Tibial artery (tissue), 4 donors: ENCODE results near the gene CCDC78.

ENCODE experiments used
- DNase-seq, 2 donors: peaks; one replicate each; pipeline ENCODE4 v3.0.0-alpha.2; 2019
- H3K27ac ChIP-seq, 2 donors: fragments of 200-600 bp; sonication (generic) in 1 of 2; 1 replicate in 1 of 2; 2 replicates in 1 of 2; pipeline ENCODE4 v1.5.1; 2018 to 2019; ENCODE audit warnings: mild to moderate bottlenecking in 1 of 2
- H3K27me3 ChIP-seq, 2 donors: fragments of 200-600 bp; sonication (generic) in 1 of 2; one replicate each; pipeline versions ENCODE4 v1.5.1 to v1.6.0; 2016 to 2019
- H3K36me3 ChIP-seq, 3 donors: fragments of 200-600 bp; sonication (generic) in 2 of 3; one replicate each; pipeline ENCODE4 v1.5.1; 2016 to 2019; ENCODE audit warnings: mild to moderate bottlenecking in 2 of 3
- H3K4me1 ChIP-seq, 4 donors: fragments of 200-600 bp; sonication (generic) in 2 of 4; 1 replicate in 3 of 4; 2 replicates in 1 of 4; pipeline ENCODE4 v1.5.1; 2016 to 2019
- H3K4me3 ChIP-seq, 2 donors: fragments of 200-600 bp; sonication (generic) in 1 of 2; 1 replicate in 1 of 2; 2 replicates in 1 of 2; pipeline ENCODE4 v1.5.1; 2018 to 2019; ENCODE audit warnings: mild to moderate bottlenecking in 2 of 2
- H3K9me3 ChIP-seq, 3 donors: fragments of 200-600 bp; sonication (generic) in 1 of 3; one replicate each; pipeline ENCODE4 v1.5.1; 2016 to 2019
- CTCF ChIP-seq, 2 experiments: fragments of 200-600 bp in 1 of 2; fragments of 450-650 bp in 1 of 2; IDR thresholded peaks; one replicate each; pipeline ENCODE4 v1.5.1; 2017 to 2019; ENCODE audit warnings: antibody characterized with exemption in 2 of 2, mild to moderate bottlenecking in 1 of 2, moderate library complexity in 1 of 2
- intact Hi-C: fragments of 100-400 bp; cut with DNase I; formaldehyde crosslinking; loops from one replicate; pipeline ENCODE4 v1.15.0; 2023; ENCODE audit warnings: low total_unique reads

Gene CCDC78

DNA sequence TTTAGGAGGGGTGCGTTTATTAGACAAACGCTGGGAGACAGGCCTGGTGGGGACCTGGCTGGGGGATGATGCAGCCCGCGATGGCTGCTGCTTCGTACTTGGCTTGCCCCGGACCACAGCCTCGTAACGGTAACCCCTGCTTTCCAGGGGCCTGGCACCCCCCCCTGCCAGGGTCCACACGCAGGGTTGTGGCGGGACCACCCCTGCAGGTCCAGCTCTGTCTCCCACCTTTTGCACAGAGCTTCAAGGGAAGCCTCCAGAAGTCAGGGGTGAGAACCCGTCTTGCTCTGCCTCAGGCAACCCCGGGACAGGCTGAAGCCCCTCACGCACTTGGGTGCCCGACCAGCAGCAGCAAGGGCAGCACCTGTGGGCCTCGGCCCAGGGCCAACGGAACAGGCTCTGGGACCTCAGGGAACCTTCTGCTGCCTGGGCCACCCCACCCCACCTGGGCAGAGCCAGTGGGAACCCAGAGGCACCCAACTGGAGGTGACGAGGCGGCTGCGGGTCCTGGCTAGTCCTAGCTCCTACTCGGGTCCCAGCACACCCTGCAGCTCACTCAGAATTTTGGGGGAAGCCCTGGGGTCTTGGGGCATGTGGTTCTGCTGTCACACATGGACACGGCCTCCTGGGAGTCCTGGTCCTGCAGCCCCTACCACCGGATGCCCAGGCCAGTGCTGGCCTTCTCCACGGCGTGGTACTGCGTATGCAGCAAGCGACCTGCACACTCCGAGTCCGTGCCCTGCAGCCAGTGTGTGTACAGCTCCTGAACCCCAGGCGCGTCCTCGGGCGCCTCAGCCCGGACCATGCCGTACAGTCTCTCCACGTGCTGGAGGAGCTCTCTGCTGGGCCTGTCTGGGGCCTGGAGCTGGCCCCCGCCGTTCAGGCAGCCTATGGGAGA, 3.8 kb upstream of the CCDC78 start:
- no peak overlapping the region for H3K27ac ChIP-seq
- no peak for TF ChIP-seq CTCF (IDR thresholded peaks at IDR 0.05)
- H3K4me3 ChIP-seq, result no peak overlapping the region
- DNase-seq, result no peak
- H3K27me3 ChIP-seq, result peaks cover 0 to 44% of the 10 kb centered on the region in 2 donors
- peaks cover 14 to 58% (median 30%) of the 10 kb centered on the region in 3 donors for H3K36me3 ChIP-seq
- H3K4me1 ChIP-seq, result peaks cover 0 to 31% (median 29%) of the 10 kb centered on the region in 4 donors
- no peaks in the 10 kb centered on the region for H3K9me3 ChIP-seq
- intact Hi-C loops, result loop anchor here (10.0 kb wide), 1 partner anchor 1495 kb away; the partner anchor contains the start of gene E4F1

DNA sequence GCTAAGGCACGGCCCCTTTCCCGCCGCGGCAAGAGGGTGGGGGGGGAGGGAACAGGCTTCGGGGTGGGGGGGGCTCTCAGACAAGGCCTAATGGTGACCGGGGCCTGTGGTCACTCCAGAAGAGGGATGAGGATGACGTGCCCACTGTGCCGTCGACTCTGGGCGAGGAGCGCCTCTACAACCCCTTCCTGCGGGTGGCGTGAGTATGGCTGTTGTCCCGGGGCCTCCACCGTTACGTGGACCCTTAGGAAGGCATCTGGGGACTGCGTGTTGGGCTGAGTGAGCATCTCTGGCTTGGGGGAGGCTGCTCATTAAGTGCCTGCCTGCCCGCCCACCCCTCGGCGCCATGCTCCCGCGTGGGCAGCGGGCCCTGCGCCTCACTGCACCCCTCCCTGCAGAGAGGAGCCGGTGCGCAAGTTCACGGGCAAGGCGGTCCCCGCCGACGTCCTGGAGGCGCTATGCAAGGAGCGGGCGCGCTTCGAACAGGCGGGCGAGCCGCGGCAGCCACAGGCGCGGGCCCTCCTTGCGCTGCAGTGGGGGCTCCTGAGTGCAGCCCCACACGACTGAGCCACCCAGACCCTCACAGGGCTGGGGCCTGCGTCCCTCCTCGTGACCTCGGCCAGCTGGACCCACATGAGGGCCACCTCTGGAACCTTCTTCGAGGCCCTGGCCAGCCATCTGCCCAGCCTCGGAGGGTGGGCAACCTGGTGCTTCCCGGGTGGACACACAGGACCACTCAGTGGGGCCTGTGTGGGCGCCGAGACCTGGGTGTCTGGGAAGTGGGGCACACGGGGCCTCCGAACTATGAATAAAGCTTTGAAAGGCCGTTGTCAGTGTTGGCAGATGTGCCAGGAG, 2.9 kb upstream of the CCDC78 start:
- Histone ChIP-seq H3K4me3 (peak overlapping the region in 1 of 2 donors; percentile 44), H3K4me1 (peaks cover 0 to 31% (median 29%) of the 10 kb centered on the region in 4 donors), H3K9me3 (no peaks in the 10 kb centered on the region), H3K27ac (no peak overlapping the region), H3K36me3 (peaks cover 14 to 49% (median 21%) of the 10 kb centered on the region in 3 donors), H3K27me3 (peaks cover 0 to 45% of the 10 kb centered on the region in 2 donors)
- intact Hi-C loops, result no loop called here
- TF ChIP-seq CTCF (IDR thresholded peaks at IDR 0.05), result no peak
- DNase-seq, result no peak

GRCh38 chr16:728131-728889, 2.1 kb upstream of the CCDC78 start:
- intact Hi-C loops, result no loop called here
- peak in 1 of 2 donors; percentile 49 for DNase-seq
- H3K27me3 ChIP-seq, result peaks cover 0 to 45% of the 10 kb centered on the region in 2 donors

GRCh38 chr16:727291-727977, 1.2 kb upstream of the CCDC78 start:
- intact Hi-C loops, result no loop called here

More at GRCh38 chr16:728131-728889, 2.1 kb upstream of the CCDC78 start:
- Histone ChIP-seq H3K9me3 (no peaks in the 10 kb centered on the region), H3K36me3 (peaks cover 6 to 41% (median 13%) of the 10 kb centered on the region in 3 donors), H3K27ac (no peak overlapping the region), H3K4me3 (peak overlapping the region; percentile 39 to 44), H3K4me1 (peaks cover 0 to 31% (median 29%) of the 10 kb centered on the region in 4 donors)
- TF ChIP-seq CTCF (IDR thresholded peaks at IDR 0.05), result no peak

More at GRCh38 chr16:727291-727977, 1.2 kb upstream of the CCDC78 start:
- no peak overlapping the region for H3K27ac ChIP-seq
- DNase-seq, result no peak
- H3K4me1 ChIP-seq, result peaks cover 0 to 32% (median 29%) of the 10 kb centered on the region in 4 donors
- H3K36me3 ChIP-seq, result peaks cover 0 to 32% (median 5%) of the 10 kb centered on the region in 3 donors
- H3K4me3 ChIP-seq, result peak overlapping the region; percentile 39 to 44
- TF ChIP-seq CTCF (IDR thresholded peaks at IDR 0.05), result no peak
- no peaks in the 10 kb centered on the region for H3K9me3 ChIP-seq
- peaks cover 0 to 45% of the 10 kb centered on the region in 2 donors for H3K27me3 ChIP-seq
